ENCODE results near the gene DPYSL3.

DNA sequence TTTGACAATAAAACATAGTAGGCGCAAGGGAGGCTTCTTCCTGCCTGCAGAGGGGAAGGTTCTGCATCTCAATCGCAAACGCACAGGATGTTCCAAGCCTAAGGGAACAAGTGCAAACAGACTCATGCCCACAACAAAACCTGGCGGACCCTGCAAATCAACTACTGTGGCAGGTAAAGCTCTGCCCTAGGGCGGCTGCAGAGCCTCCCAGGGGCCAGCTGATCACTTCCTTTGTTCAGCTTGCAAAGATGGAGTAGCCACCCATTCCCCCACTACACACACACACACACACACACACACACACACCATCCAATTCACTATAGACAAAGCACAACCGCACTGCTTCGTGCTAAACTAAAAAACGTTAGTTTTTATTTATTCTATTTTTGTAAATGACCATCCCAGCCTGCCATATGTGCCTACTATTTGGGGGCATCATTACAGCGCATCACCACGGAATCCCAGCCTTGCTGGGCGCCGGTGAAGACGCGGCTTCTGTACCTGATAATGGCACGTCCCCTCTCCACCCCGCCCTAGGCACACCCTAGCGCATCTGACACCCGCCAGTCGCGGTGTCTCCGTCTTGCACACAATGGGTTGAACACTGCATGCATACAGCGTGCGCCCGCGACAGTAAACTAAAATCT, 57.6 kb downstream of the DPYSL3 start:
- TF ChIP-seq RAD21 (conservative IDR thresholded peaks at IDR 0.05) (no peak), POLR2AphosphoS5 (IDR thresholded peaks at IDR 0.05) (peak; percentile 55), EP300 (conservative IDR thresholded peaks at IDR 0.05; ENCODE audit: poor library complexity, severe bottlenecking) (peak; percentile 22), EZH2 (IDR thresholded peaks at IDR 0.05; ENCODE audit: borderline replicate concordance, insufficient read depth, low read length, poor library complexity, severe bottlenecking) (no peak), TAF1 (IDR thresholded peaks at IDR 0.05; ENCODE audit: low read depth) (peak; percentile 57), SMC3 (conservative IDR thresholded peaks at IDR 0.05; ENCODE audit: poor library complexity) (no peak), MXI1 (conservative IDR thresholded peaks at IDR 0.05; ENCODE audit: poor library complexity, severe bottlenecking) (peak; percentile 48)
- TF ChIP-seq, protein P1, sequence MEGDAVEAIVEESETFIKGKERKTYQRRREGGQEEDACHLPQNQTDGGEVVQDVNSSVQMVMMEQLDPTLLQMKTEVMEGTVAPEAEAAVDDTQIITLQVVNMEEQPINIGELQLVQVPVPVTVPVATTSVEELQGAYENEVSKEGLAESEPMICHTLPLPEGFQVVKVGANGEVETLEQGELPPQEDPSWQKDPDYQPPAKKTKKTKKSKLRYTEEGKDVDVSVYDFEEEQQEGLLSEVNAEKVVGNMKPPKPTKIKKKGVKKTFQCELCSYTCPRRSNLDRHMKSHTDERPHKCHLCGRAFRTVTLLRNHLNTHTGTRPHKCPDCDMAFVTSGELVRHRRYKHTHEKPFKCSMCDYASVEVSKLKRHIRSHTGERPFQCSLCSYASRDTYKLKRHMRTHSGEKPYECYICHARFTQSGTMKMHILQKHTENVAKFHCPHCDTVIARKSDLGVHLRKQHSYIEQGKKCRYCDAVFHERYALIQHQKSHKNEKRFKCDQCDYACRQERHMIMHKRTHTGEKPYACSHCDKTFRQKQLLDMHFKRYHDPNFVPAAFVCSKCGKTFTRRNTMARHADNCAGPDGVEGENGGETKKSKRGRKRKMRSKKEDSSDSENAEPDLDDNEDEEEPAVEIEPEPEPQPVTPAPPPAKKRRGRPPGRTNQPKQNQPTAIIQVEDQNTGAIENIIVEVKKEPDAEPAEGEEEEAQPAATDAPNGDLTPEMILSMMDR (IDR thresholded peaks at IDR 0.05; ENCODE audit: poor library complexity, severe bottlenecking) = no peak
- TF ChIP-seq, protein P2, sequence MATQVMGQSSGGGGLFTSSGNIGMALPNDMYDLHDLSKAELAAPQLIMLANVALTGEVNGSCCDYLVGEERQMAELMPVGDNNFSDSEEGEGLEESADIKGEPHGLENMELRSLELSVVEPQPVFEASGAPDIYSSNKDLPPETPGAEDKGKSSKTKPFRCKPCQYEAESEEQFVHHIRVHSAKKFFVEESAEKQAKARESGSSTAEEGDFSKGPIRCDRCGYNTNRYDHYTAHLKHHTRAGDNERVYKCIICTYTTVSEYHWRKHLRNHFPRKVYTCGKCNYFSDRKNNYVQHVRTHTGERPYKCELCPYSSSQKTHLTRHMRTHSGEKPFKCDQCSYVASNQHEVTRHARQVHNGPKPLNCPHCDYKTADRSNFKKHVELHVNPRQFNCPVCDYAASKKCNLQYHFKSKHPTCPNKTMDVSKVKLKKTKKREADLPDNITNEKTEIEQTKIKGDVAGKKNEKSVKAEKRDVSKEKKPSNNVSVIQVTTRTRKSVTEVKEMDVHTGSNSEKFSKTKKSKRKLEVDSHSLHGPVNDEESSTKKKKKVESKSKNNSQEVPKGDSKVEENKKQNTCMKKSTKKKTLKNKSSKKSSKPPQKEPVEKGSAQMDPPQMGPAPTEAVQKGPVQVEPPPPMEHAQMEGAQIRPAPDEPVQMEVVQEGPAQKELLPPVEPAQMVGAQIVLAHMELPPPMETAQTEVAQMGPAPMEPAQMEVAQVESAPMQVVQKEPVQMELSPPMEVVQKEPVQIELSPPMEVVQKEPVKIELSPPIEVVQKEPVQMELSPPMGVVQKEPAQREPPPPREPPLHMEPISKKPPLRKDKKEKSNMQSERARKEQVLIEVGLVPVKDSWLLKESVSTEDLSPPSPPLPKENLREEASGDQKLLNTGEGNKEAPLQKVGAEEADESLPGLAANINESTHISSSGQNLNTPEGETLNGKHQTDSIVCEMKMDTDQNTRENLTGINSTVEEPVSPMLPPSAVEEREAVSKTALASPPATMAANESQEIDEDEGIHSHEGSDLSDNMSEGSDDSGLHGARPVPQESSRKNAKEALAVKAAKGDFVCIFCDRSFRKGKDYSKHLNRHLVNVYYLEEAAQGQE (IDR thresholded peaks at IDR 0.05; ENCODE audit: borderline replicate concordance) = peak; percentile 61
